Glutamatergic neuron (in vitro differentiated cells): ENCODE data around the gene PERM1. TPM values are rescaled to one million over a fixed set of nuclear protein-coding genes. Genes with fewer than 3 reads are reported as not detected.
"Not testable (repeated sequence)": the region's sequence is repeated elsewhere in the genome, so short reads cannot be mapped to it uniquely, and the experiment has no call there.

ENCODE experiments used
- DNase-seq: peaks from one replicate; pipeline ENCODE4 v3.0.0; 2022
- H3K27ac Mint-ChIP-seq: one replicate; pipeline ENCODE4 v1.8.0; 2020; ENCODE audit warnings: mild to moderate bottlenecking, mixed read lengths, inconsistent platforms; ENCODE audit not compliant: unreplicated experiment
- H3K27me3 Mint-ChIP-seq: one replicate; pipeline ENCODE4 v1.8.0; 2020; ENCODE audit warnings: mild to moderate bottlenecking, moderate library complexity, mixed read lengths, inconsistent platforms; ENCODE audit not compliant: unreplicated experiment
- H3K36me3 Mint-ChIP-seq: one replicate; pipeline ENCODE4 v1.8.0; 2020; ENCODE audit warnings: mild to moderate bottlenecking, mixed read lengths, inconsistent platforms; ENCODE audit not compliant: unreplicated experiment
- H3K4me1 Mint-ChIP-seq: one replicate; pipeline ENCODE4 v1.8.0; 2020; ENCODE audit warnings: mild to moderate bottlenecking, low read depth, mixed read lengths, inconsistent platforms; ENCODE audit not compliant: unreplicated experiment
- H3K4me3 Mint-ChIP-seq: one replicate; pipeline ENCODE4 v1.8.0; 2020; ENCODE audit warnings: mild to moderate bottlenecking, mixed read lengths, inconsistent platforms; ENCODE audit not compliant: unreplicated experiment
- H3K9me3 Mint-ChIP-seq: one replicate; pipeline ENCODE4 v1.8.0; 2020; ENCODE audit warnings: mild to moderate bottlenecking, moderate library complexity, mixed read lengths, inconsistent platforms; ENCODE audit not compliant: unreplicated experiment
- total RNA-seq: library from RNA; stranded (reverse); fragmentation: NEBNext Ultra II Directional; extraction: Animal tissue kit (Norgen Biotek cat#: 25700); gene quantifications from one replicate; pipeline ENCODE4 v1.2.1, GENCODE V29; 2021; ENCODE audit not compliant: unreplicated experiment
- TF ChIP-seq, protein P1 (sequence below): fragments of 200-600 bp; sonication (generic); IDR thresholded peaks from one replicate; pipeline ENCODE4 v1.5.0; 2021; ENCODE audit not compliant: partially characterized antibody, unreplicated experiment

Gene PERM1
- total RNA-seq, 1 donor from 2014 or later = 0.32 TPM

DNA sequence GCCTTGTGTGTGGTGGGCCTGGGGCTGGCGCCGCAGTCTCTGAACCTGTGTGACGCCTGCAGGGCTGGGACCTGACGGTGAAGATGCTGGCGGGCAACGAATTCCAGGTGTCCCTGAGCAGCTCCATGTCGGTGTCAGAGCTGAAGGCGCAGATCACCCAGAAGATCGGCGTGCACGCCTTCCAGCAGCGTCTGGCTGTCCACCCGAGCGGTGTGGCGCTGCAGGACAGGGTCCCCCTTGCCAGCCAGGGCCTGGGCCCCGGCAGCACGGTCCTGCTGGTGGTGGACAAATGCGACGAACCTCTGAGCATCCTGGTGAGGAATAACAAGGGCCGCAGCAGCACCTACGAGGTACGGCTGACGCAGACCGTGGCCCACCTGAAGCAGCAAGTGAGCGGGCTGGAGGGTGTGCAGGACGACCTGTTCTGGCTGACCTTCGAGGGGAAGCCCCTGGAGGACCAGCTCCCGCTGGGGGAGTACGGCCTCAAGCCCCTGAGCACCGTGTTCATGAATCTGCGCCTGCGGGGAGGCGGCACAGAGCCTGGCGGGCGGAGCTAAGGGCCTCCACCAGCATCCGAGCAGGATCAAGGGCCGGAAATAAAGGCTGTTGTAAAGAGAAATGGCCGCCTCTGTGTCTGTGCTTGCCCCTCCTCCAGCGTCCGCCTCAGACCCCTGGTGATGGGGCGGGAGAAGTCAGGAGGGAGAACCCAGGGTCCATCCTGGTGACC, 32.2 kb upstream of the PERM1 start:
- Mint-ChIP-seq H3K27ac (peak overlapping the region; percentile 82), H3K4me1 (peaks cover 20% of the 10 kb centered on the region), H3K27me3 (peaks cover 5% of the 10 kb centered on the region), H3K9me3 (peaks cover 7% of the 10 kb centered on the region), H3K4me3 (peak overlapping the region; percentile 76), H3K36me3 (no peaks in the 10 kb centered on the region)
- no peak for DNase-seq
- TF ChIP-seq, protein P1, sequence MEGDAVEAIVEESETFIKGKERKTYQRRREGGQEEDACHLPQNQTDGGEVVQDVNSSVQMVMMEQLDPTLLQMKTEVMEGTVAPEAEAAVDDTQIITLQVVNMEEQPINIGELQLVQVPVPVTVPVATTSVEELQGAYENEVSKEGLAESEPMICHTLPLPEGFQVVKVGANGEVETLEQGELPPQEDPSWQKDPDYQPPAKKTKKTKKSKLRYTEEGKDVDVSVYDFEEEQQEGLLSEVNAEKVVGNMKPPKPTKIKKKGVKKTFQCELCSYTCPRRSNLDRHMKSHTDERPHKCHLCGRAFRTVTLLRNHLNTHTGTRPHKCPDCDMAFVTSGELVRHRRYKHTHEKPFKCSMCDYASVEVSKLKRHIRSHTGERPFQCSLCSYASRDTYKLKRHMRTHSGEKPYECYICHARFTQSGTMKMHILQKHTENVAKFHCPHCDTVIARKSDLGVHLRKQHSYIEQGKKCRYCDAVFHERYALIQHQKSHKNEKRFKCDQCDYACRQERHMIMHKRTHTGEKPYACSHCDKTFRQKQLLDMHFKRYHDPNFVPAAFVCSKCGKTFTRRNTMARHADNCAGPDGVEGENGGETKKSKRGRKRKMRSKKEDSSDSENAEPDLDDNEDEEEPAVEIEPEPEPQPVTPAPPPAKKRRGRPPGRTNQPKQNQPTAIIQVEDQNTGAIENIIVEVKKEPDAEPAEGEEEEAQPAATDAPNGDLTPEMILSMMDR = no peak

DNA sequence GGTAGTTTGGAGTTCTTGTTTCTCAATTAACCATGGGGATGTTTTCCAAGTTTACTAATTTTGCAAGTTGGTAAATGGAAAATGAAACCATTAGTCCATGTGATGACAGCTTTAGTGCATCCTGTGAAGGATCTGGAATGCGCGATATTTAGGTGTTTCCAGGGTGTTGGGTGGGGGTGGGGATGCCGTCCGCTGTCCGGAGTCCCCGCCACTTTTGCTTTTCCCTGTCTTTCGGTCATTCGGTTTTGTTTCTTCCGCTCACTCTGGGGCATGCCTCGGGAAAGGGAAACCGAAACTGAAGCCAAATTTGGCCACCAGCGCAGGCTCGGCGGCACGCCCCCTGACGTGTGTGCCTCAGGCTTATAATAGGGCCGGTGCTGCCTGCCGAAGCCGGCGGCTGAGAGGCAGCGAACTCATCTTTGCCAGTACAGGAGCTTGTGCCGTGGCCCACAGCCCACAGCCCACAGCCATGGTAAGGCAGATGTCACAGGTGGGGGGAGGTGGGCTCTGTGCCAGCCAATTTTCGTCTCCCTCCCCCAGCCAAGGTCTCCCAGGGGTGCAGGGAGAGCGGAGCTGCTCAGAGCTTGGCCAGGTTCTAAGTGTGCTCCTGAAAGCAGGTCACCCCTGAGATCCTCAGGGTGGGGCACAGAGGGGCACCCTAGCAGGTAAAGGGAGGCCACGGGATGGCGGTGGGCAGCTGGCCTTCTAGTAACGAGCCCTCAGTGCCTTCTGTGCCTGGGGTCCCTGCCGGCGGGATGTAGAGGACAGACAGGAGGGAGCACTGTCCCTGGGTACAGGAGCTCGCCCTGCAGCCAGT, 31.4 kb upstream of the PERM1 start, which contains the start of gene ISG15:
TSS of gene ISG15 (plus strand) at position 393 of the 817 bp plus-strand sequence. CDS start at position 470, 77 bp downstream.
- DNase-seq = no peak
- Mint-ChIP-seq H3K36me3 (no peaks in the 10 kb centered on the region), H3K4me1 (peaks cover 20% of the 10 kb centered on the region), H3K4me3 (peak within 1 kb of the TSS; percentile 76), H3K27ac (peak within 1 kb of the TSS; percentile 82), H3K27me3 (peaks cover 5% of the 10 kb centered on the region), H3K9me3 (peaks cover 9% of the 10 kb centered on the region)
- TF ChIP-seq, protein P1 = no peak

DNA sequence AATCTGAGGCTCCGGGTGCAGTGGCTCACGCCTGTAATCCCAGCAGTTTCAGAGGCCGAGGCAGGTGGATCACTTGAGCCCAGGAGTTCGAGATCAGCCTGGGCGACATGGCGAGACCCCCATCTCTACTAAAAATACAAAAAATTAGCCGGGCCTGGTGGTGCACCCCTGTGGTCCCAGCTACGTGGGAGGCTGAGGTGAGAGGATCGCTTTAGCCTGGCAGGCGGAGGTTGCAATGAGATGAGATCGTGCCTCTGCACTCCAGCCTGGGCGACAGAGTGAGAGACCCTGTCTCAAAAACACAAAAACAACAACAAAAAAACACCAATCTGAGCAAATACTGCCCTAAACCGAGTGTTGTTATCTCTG, 30.8 kb upstream of the PERM1 start:
- DNase-seq, H3K36me3 Mint-ChIP-seq, H3K9me3 Mint-ChIP-seq, H3K27me3 Mint-ChIP-seq, H3K4me3 Mint-ChIP-seq, H3K27ac Mint-ChIP-seq: not testable (repeated sequence)
- peaks cover 20% of the 10 kb centered on the region for H3K4me1 Mint-ChIP-seq

DNA sequence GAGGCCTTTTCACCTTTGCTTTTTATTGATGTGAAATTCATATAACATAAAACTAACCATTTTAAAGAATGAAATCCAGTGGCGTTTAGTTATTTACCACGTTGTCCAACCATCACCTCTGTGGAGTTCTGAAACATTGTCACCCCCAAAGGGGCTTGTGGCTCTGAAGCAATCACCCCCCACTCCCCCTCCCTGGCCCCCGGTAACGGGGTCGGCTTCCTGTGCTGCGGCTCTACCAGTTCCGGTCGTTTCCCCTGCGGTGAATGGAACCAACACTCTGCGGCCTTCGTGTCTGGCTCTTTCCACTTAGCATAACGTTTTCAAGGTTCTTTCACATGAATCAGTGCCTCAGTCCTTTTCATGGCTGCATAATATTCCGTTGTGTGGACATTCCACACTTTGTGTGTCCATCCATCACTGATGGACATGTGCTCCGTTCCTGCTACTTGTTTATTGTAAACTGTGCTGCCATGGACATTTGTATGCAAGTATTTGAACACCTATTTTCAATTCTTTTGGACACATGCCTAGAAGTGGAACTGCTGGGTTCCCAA, 29.6 kb upstream of the PERM1 start:
- Mint-ChIP-seq H3K36me3 (no peaks in the 10 kb centered on the region), H3K4me3 (peak overlapping the region; percentile 40), H3K27ac (no peak overlapping the region), H3K27me3 (peaks cover 1% of the 10 kb centered on the region), H3K4me1 (peaks cover 17% of the 10 kb centered on the region), H3K9me3 (peaks cover 5% of the 10 kb centered on the region)
- TF ChIP-seq, protein P1 = no peak
- no peak for DNase-seq

DNA sequence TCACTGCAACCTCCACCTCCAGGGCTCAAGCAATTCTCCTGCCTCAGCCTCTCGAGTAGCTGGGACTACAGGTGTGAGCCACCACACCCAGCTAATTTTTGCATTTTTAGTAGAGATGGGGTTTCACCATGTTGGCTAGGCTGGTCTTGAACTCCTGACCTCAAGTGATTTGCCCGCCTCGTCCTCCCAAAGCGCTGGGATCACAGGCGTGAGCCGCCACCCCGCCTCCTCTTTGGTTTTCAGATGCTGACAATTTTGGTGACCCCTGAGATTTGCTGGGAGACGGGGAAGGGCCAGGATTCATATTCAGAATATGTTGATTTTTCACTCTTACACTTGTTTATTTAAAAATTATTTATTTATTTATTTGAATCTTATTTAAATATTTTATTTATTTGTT, 28.2 kb upstream of the PERM1 start:
- H3K4me3 Mint-ChIP-seq, H3K9me3 Mint-ChIP-seq, H3K27ac Mint-ChIP-seq, H3K36me3 Mint-ChIP-seq, H3K27me3 Mint-ChIP-seq, DNase-seq: not testable (repeated sequence)
- peaks cover 21% of the 10 kb centered on the region for H3K4me1 Mint-ChIP-seq
